Thoracic aorta (tissue), 2 donors: Measurements from ENCODE around the gene C11orf86. TPM values are rescaled to one million over a fixed set of nuclear protein-coding genes. Genes with fewer than 3 reads are reported as not detected.
A peak's percentile ranks its signal among the peaks of the same experiment; 100 is the strongest.
"Not testable (repeated sequence)": the region's sequence is repeated elsewhere in the genome, so short reads cannot be mapped to it uniquely, and the experiment has no call there.

Experiments
- ATAC-seq: fragments of 150-250 bp; one replicate; pipeline ENCODE4 v1.8.0; 2017; ENCODE audit warnings: low read depth; ENCODE audit not compliant: insufficient number of reproducible peaks, low FRiP score
- DNase-seq: peaks from one replicate; pipeline ENCODE4 v3.0.0-alpha.2; 2020; ENCODE audit warnings: low spot score
- H3K27ac ChIP-seq, 2 donors: fragments of 200-600 bp; sonication (generic); 1 replicate in 1 of 2; 2 replicates in 1 of 2; pipeline ENCODE4 v1.5.1; 2016; ENCODE audit warnings: mild to moderate bottlenecking in 2 of 2, moderate library complexity in 2 of 2
- H3K27me3 ChIP-seq: fragments of 200-600 bp; sonication (generic); replicated peaks from 2 replicates; pipeline ENCODE4 v1.6.0; 2016; ENCODE audit warnings: mild to moderate bottlenecking; ENCODE audit not compliant: insufficient read depth
- H3K36me3 ChIP-seq: fragments of 200-600 bp; sonication (generic); one replicate; pipeline ENCODE4 v1.5.1; 2016
- H3K4me1 ChIP-seq, 2 donors: fragments of 200-600 bp; sonication (generic); 1 replicate in 1 of 2; 2 replicates in 1 of 2; pipeline versions ENCODE4 v1.5.1 to v1.6.0; 2016; ENCODE audit warnings: low read depth in 2 of 2, mild to moderate bottlenecking in 1 of 2; ENCODE audit not compliant: control insufficient read depth in 1 of 2
- H3K4me3 ChIP-seq: fragments of 200-600 bp; sonication (generic); 2 replicates; pipeline ENCODE4 v1.5.1; 2016; ENCODE audit warnings: mild to moderate bottlenecking
- H3K9me3 ChIP-seq: fragments of 200-600 bp; sonication (generic); 2 replicates; pipeline ENCODE4 v1.5.1; 2016
- CTCF ChIP-seq: fragments of 200-600 bp; sonication (generic); IDR thresholded peaks from one replicate; pipeline ENCODE4 v1.5.1; 2019; ENCODE audit warnings: antibody characterized with exemption
- total RNA-seq, 2 donors: library from RNA; depleted of rRNA; stranded (reverse); fragments of >200 nt; gene quantifications; one replicate each; pipeline versions ENCODE4 v1.1.0 to v1.2.3, GENCODE V29; 2016

C11orf86 gene
- total RNA-seq, 2 donors from 2014 or later: not detected

DNA sequence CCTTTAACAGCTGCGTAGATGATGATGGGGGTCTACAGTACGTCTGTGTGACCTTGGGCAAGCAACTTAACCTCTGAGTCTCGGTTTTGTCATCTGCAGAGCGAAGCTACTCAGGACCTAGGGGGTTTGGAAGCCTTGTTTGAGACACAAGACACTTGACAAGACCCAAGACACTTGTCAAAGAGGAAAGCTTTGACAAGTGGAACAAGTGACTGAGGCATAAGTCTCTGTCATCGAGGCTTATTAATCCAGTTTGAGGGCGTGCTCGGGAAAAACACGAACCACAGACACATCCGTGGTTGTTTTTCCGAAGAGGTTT, 16.2 kb upstream of the C11orf86 start:
- H3K36me3 ChIP-seq: no peaks in the 10 kb centered on the region
- no peaks in the 10 kb centered on the region for H3K27me3 ChIP-seq
- peaks cover 7 to 16% of the 10 kb centered on the region in 2 donors for H3K4me1 ChIP-seq
- H3K9me3 ChIP-seq: no peaks in the 10 kb centered on the region
- H3K27ac ChIP-seq: peak overlapping the region; percentile 64 to 66
- H3K4me3 ChIP-seq: peak overlapping the region; percentile 76
- no peak for ATAC-seq
- DNase-seq: no peak
- TF ChIP-seq CTCF: no peak

- H3K36me3 ChIP-seq, H3K9me3 ChIP-seq, DNase-seq, H3K27ac ChIP-seq, H3K27me3 ChIP-seq, ATAC-seq, H3K4me3 ChIP-seq: not testable (repeated sequence)
- H3K4me1 ChIP-seq: peaks cover 7 to 16% of the 10 kb centered on the region in 2 donors
Observed at GRCh38 chr11:66961691-66962213, 13.4 kb upstream of the C11orf86 start.

DNA sequence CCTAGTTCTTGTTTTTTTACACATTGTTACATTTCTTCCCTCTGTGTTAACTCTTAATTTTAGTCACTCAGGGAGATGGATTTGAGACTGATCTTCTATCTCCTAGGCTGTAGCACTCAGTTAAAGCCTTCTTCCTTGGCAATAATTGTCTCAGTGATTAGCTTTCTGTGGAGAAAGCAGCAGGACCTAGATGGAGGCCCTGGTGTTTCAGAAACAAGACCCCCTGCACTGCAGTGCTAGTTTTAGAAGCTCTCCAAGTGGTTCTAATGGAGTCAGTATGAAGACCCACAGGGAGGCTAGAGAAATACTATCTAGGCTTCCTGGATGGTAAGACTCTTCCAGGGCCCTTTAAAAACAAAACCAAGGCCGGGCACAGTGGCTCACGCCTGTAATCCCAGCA, 12.9 kb upstream of the C11orf86 start:
- no peak for TF ChIP-seq CTCF
- Histone ChIP-seq H3K27me3 (no peaks in the 10 kb centered on the region), H3K9me3 (no peaks in the 10 kb centered on the region), H3K27ac (no peak overlapping the region), H3K4me1 (peaks cover 7 to 12% of the 10 kb centered on the region in 2 donors), H3K36me3 (no peaks in the 10 kb centered on the region), H3K4me3 (no peak overlapping the region)
- ATAC-seq (no peak), DNase-seq (no peak)

DNA sequence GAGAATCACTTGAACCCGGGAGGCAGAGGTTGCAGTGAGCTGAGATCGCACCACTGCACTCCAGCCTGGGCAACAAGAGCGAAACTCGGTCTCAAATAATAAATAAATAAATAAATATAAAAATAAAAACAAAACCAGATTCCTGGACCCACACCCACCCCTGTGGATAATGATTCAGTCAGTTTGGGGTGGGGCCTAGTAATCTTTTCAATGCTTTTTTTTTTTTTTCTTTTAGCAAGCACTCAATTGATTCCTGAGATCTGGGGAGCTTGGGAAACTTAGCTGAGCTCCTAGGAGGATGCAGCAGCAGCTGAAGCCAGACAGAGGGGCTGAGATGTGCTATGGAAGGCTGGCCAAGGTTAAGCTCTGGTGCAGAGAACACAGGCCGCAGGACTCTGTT, 12.3 kb upstream of the C11orf86 start:
- no peak for ATAC-seq
- TF ChIP-seq CTCF: no peak
- Histone ChIP-seq H3K27ac (no peak overlapping the region), H3K27me3 (no peaks in the 10 kb centered on the region), H3K4me1 (peaks cover 3 to 6% of the 10 kb centered on the region in 2 donors), H3K4me3 (no peak overlapping the region), H3K9me3 (no peaks in the 10 kb centered on the region), H3K36me3 (no peaks in the 10 kb centered on the region)
- DNase-seq: no peak

DNA sequence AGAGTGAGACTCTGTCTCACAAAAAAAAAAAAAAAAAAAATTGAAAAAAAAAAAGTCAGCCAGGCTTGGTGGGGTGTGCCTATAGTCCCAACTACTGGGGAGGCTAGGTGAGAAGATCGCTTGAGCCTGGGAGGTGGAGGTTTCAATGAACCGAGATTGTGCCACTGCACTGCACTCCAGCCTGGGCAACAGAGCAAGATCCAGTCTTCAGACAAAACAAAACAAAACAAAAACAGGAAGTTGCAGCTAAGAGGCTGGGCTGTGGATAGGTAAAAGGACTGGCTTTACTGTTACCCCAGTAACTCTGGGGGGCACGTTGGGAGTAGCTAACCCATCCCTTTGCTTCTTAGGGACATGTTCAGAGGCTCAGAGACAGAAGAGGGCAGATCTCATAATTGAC, 10.6 kb upstream of the C11orf86 start:
- Histone ChIP-seq H3K4me3 (no peak overlapping the region), H3K27me3 (no peaks in the 10 kb centered on the region), H3K27ac (no peak overlapping the region), H3K9me3 (no peaks in the 10 kb centered on the region), H3K36me3 (no peaks in the 10 kb centered on the region), H3K4me1 (peaks cover 0 to 5% of the 10 kb centered on the region in 2 donors)
- DNase-seq: no peak
- TF ChIP-seq CTCF: no peak
- no peak for ATAC-seq

GRCh38 chr11:66966351-66966750, 8.8 kb upstream of the C11orf86 start:
- H3K4me3 ChIP-seq: no peak overlapping the region
- H3K27me3 ChIP-seq: no peaks in the 10 kb centered on the region
- no peak overlapping the region for H3K27ac ChIP-seq
- ATAC-seq (no peak), DNase-seq (no peak)
- no peaks in the 10 kb centered on the region for H3K36me3 ChIP-seq
- no peak for TF ChIP-seq CTCF
- no peaks in the 10 kb centered on the region for H3K9me3 ChIP-seq
- peaks cover 10 to 21% of the 10 kb centered on the region in 2 donors for H3K4me1 ChIP-seq
